Loucy (cell line): ENCODE results near the gene SLC35G6.
A peak's percentile ranks its signal among the peaks of the same experiment; 100 is the strongest.

Experiments used
- H2AFZ ChIP-seq: fragments of 200-600 bp; sonication (generic); 2 replicates; pipeline ENCODE4 v1.6.0; 2016; ENCODE audit warnings: antibody characterized with exemption, mild to moderate bottlenecking, low read length, moderate library complexity
- H3F3A ChIP-seq: fragments of 200-600 bp; 2 replicates; pipeline ENCODE4 v1.6.0; 2016; ENCODE audit warnings: antibody characterized with exemption, low read depth, mild to moderate bottlenecking
- H3K27me3 ChIP-seq: fragments of 200-600 bp; sonication (generic); 2 replicates; pipeline ENCODE4 v1.6.1; 2014; ENCODE audit warnings: low read length, mild to moderate bottlenecking; ENCODE audit not compliant: insufficient read depth, poor library complexity, severe bottlenecking
- H3K36me3 ChIP-seq: fragments of 200-600 bp; sonication (generic); 2 replicates; pipeline ENCODE4 v1.6.1; 2016; ENCODE audit warnings: low read length; ENCODE audit not compliant: insufficient read depth
- H3K4me1 ChIP-seq: fragments of 200-600 bp; sonication (generic); 2 replicates; pipeline ENCODE4 v1.5.1; 2014; ENCODE audit warnings: low read length, mild to moderate bottlenecking; ENCODE audit not compliant: insufficient read depth, poor library complexity, severe bottlenecking
- H3K4me2 ChIP-seq: fragments of 200-600 bp; sonication (generic); 2 replicates; pipeline ENCODE4 v1.6.0; 2014; ENCODE audit warnings: antibody characterized with exemption, low read length, low read depth, mild to moderate bottlenecking; ENCODE audit not compliant: poor library complexity, severe bottlenecking
- H3K4me3 ChIP-seq: fragments of 200-600 bp; sonication (generic); 2 replicates; pipeline ENCODE4 v1.5.1; 2014; ENCODE audit warnings: low read length, mild to moderate bottlenecking, mixed read lengths; ENCODE audit not compliant: poor library complexity, severe bottlenecking
- H3K79me2 ChIP-seq: fragments of 200-600 bp; sonication (generic); 2 replicates; pipeline ENCODE4 v1.6.1; 2014; ENCODE audit warnings: low read length; ENCODE audit not compliant: insufficient read depth
- H3K9ac ChIP-seq: fragments of 200-600 bp; sonication (generic); 2 replicates; pipeline ENCODE4 v1.6.0; 2014; ENCODE audit warnings: mild to moderate bottlenecking, low read depth, low read length, moderate library complexity; ENCODE audit not compliant: poor library complexity, severe bottlenecking
- H3K9me2 ChIP-seq: fragments of 200-600 bp; sonication (generic); replicated peaks from 2 replicates; pipeline ENCODE4 v1.6.1; 2016; ENCODE audit warnings: low read depth, low read length, mixed read lengths
- H3K9me3 ChIP-seq: fragments of 200-600 bp; sonication (generic); 2 replicates; pipeline ENCODE4 v1.6.1; 2014; ENCODE audit warnings: mild to moderate bottlenecking, antibody characterized with exemption, low read length, low read depth; ENCODE audit not compliant: insufficient read depth
- H4K20me1 ChIP-seq: fragments of 200-600 bp; sonication (generic); 2 replicates; pipeline ENCODE4 v1.6.0; 2014; ENCODE audit warnings: antibody characterized with exemption, low read length, mild to moderate bottlenecking; ENCODE audit not compliant: insufficient read depth, poor library complexity, severe bottlenecking
- CTCF ChIP-seq: fragments of 200-600 bp; sonication (generic); conservative IDR thresholded peaks from 2 replicates; pipeline ENCODE4 v1.5.1; 2014; ENCODE audit warnings: mild to moderate bottlenecking, antibody characterized with exemption, low read length
- EZH2phosphoT487 ChIP-seq: fragments of 200-600 bp; IDR thresholded peaks from 2 replicates; pipeline ENCODE4 v1.6.1; 2018; ENCODE audit warnings: antibody characterized with exemption, mild to moderate bottlenecking, moderate library complexity, borderline replicate concordance

Gene SLC35G6

GRCh38 chr17:7486181-7486580 is 4.9 kb downstream of the SLC35G6 start:
- H3K9ac ChIP-seq, result peak overlapping the region; percentile 96

GRCh38 chr17:7490144-7490543 is 8.9 kb downstream of the SLC35G6 start:
- Histone ChIP-seq H3K36me3 (peaks cover 17% of the 10 kb centered on the region; the same call in 1 of the 2 replicates), H3K4me1 (peaks cover 63% of the 10 kb centered on the region), H3K9ac (peak overlapping the region; percentile 96), H3K4me3 (peak overlapping the region; percentile 91), H4K20me1 (peaks cover 98% of the 10 kb centered on the region), H3K79me2 (peaks cover 100% of the 10 kb centered on the region), H3K27me3 (no peaks in the 10 kb centered on the region), H3K9me3 (no peaks in the 10 kb centered on the region), H3K4me2 (peak overlapping the region; percentile 94), H3K9me2 (no peaks in the 10 kb centered on the region), H3F3A (no peaks in the 10 kb centered on the region), H2AFZ (no peak overlapping the region)
- TF ChIP-seq CTCF (no peak), EZH2phosphoT487 (no peak)

More at GRCh38 chr17:7486181-7486580, 4.9 kb downstream of the SLC35G6 start:
- TF ChIP-seq CTCF (no peak), EZH2phosphoT487 (no peak)
- H3K9me3 ChIP-seq, result no peaks in the 10 kb centered on the region
- peaks cover 81% of the 10 kb centered on the region for H3K79me2 ChIP-seq
- H3K9me2 ChIP-seq, result no peaks in the 10 kb centered on the region
- H3K36me3 ChIP-seq, result peaks cover 6% of the 10 kb centered on the region; the same call in 1 of the 2 replicates
- H3F3A ChIP-seq, result no peaks in the 10 kb centered on the region
- H3K4me1 ChIP-seq, result peaks cover 46% of the 10 kb centered on the region
- H2AFZ ChIP-seq, result no peak overlapping the region
- H3K4me2 ChIP-seq, result peak overlapping the region; percentile 94
- peak overlapping the region; percentile 91 for H3K4me3 ChIP-seq
- H3K27me3 ChIP-seq, result no peaks in the 10 kb centered on the region
- peaks cover 63% of the 10 kb centered on the region for H4K20me1 ChIP-seq

- Histone ChIP-seq H3K27me3 (no peaks in the 10 kb centered on the region), H3K4me2 (peak overlapping the region; percentile 94), H3K4me1 (peaks cover 53% of the 10 kb centered on the region), H3K9me3 (no peaks in the 10 kb centered on the region), H3K9ac (peak overlapping the region; percentile 96), H3K36me3 (peaks cover 31% of the 10 kb centered on the region), H3K79me2 (peaks cover 100% of the 10 kb centered on the region), H2AFZ (no peak overlapping the region), H3K9me2 (no peaks in the 10 kb centered on the region), H3K4me3 (peak overlapping the region; percentile 91), H3F3A (no peaks in the 10 kb centered on the region), H4K20me1 (peaks cover 98% of the 10 kb centered on the region)
- TF ChIP-seq CTCF (no peak), EZH2phosphoT487 (no peak)
Measured at GRCh38 chr17:7491583-7491982, 10.3 kb downstream of the SLC35G6 start.
